Gastrocnemius medialis (tissue), 4 donors: ENCODE measurements around the gene MECR.

Experiments used
- CTCF ChIP-seq, 5 experiments: fragments of 450-650 bp in 3 of 5; fragments of 200-600 bp in 2 of 5; sonication (generic) in 2 of 5; IDR thresholded peaks in 4 of 5; conservative IDR thresholded peaks in 1 of 5; 1 replicate in 4 of 5; 2 replicates in 1 of 5; pipeline ENCODE4 v1.5.1; 2016 to 2019; ENCODE audit warnings: antibody characterized with exemption in 5 of 5, mild to moderate bottlenecking in 3 of 5, moderate library complexity in 3 of 5
- POLR2A ChIP-seq, 2 donors: fragments of 450-650 bp; IDR thresholded peaks; one replicate each; pipeline ENCODE4 v1.6.1; 2017; ENCODE audit warnings: antibody characterized with exemption in 2 of 2, mild to moderate bottlenecking in 2 of 2, moderate library complexity in 2 of 2

GRCh38 chr1:29213055-29213454 lies 17.7 kb downstream of the MECR start:
- TF ChIP-seq POLR2A (IDR thresholded peaks at IDR 0.05) (no peak), CTCF (IDR thresholded peaks at IDR 0.05 in 4 of 5, conservative IDR thresholded peaks at IDR 0.05 in 1 of 5) (no peak)
